Measurements from ENCODE around the gene HDLBP.

HDLBP gene

GRCh38 chr2:241274127-241274526 lies 41.3 kb downstream of the HDLBP start:
- DNase-seq, result no peak

DNA sequence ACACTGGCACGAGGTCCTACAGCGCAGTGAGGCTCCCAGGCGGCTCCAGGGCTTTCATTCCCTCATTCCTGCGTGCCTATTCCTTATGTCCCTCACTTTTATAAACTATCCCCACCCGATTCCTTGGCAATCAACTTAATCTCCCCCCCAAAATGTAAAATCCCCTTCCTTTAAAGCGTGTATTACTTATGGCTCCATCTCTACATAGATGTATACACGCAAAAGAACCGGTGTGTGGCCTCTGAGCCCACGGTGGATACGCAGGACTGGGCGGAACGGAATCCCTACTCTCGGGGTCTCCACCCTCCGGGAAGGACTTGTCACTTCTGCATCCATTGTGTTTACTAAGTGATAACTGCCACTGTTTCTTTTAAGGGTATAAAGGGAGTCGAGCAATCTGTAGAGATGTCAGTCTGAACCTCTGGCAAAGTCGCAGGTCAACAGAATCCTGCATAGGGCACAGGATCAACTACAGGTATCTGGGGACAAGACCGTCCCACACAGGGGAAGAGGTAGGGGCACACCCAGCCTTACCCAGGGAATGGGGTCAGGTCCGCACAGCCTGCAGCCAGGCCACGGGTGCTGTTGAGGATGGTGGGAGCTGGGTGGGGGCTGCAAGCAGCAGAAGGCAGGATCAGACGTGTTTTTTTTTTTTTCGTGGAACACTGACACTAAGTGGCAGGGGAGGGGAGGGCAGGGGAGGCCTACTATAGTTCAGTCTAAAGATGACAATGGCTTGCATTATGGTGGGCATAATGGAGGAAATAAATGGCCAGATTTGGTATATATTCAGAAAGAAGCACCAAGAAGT lies 42.1 kb downstream of the HDLBP start:
- DNase-seq, result no peak

DNA sequence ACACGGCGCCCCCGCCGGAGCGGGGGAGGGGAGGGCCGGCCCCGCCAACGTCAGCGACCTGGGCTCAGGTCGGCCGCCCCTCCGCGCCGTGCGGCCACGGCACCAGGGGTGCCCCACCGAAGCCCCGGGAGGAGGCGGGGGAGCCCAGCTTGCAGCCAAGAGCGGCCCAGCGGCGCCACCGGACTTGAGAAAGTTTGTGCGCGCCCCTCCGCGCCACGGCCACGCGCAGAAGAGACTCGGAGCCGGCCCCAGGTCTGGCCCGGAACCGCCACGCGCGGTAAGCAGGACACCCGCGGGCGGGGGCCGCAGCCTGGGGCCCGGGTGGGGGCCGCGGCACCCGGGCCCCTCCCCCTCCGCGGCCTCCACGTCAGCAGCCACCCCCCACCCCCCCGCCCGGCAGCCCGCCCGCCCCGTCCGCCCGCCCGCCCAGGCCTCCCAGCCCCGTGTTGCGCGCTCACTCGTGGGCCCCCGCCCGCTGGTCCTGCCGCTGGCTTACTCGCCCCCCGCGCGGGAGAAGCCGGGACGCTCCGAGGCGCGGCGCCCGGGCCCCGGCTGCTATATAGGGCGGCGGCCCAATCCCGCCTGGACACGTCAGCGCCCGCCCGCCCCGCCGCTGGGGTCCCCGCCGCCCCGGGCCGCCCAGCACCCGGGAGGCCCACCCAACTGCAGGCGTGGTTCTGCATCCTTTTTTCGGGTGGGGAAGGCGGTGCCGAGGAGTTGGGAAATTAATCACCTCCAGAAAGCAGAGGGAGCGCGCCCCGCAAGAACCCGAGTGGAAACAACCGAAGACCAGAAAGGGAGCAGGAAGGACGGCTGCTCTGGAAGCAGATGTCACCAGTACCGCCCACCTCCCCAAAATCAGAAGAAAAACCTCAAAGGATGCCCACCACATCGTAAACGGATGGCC lies 42.9 kb downstream of the HDLBP start:
- DNase-seq, result peak; percentile 87

GRCh38 chr2:241271706-241272302 lies 43.7 kb downstream of the HDLBP start:
- DNase-seq, result peak; percentile 90

DNA sequence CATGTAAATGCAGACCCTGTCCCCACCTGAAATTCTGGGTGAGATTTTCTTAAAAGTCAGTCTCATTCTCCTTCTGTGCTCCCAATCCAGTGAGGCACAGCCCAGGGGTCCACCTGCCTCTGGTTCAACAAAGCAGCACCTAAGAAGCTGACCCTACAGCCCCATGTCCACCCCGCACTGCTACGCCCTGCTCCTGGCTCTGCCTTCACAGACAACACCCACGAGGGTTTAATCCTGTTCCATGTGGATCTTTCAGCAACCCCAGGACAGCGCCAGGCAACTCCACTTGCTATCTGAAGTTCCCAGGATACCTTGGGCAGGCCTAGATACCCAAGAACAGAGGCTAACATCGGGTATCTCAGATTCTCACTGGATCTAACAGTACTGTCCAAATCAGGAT lies 44.9 kb downstream of the HDLBP start:
- DNase-seq, result no peak

- no peak for DNase-seq
Measured at GRCh38 chr2:241269707-241270520, 45.6 kb downstream of the HDLBP start.

- no peak for DNase-seq
Measured at GRCh38 chr2:241268716-241269445, 46.6 kb downstream of the HDLBP start.

- DNase-seq, result no peak
Measured at GRCh38 chr2:241268306-241268705, 47.2 kb downstream of the HDLBP start.

GRCh38 chr2:241267249-241268067 lies 48.0 kb downstream of the HDLBP start:
- no peak for DNase-seq

GRCh38 chr2:241265506-241265905 lies 50.0 kb downstream of the HDLBP start:
- no peak for DNase-seq

DNA sequence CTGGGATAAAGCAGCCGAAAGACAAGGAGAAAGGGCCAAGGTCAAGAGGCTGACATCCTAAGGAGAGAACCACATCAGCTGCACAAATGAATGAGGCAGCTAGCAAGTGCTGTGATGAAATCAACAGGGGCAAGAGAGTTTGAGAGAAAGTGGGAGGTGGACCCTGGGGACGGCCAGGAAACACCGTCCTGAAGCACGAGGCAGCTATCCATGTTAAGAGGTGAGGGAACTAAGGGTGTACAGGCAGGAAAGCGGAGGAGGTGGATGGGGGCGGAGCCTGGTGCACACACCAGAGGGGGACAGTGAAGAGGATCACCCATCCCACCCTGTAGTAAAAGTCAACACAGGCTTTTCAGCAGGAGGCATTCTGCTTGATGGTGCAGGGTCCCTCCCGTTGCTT lies 52.4 kb downstream of the HDLBP start:
- DNase-seq, result no peak

DNA sequence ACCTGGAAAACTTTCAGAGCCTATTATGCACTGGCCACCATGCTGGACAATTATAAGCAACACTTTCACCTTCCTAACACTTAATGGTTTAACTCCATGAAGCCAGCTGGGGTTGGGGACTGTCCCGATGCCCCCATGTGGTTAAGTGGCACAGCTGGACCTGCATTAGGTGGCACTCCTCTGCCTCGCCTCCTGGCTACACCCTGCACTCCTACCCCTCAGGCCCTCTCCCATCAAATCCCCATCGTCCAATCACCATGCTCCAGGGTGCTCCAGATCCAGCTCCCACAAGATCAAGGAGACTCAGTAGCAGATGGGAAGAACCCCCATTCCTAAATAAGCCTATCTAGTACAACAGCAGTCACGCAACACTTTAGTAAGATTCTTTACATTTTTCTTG lies 53.8 kb downstream of the HDLBP start:
- no peak for DNase-seq

DNA sequence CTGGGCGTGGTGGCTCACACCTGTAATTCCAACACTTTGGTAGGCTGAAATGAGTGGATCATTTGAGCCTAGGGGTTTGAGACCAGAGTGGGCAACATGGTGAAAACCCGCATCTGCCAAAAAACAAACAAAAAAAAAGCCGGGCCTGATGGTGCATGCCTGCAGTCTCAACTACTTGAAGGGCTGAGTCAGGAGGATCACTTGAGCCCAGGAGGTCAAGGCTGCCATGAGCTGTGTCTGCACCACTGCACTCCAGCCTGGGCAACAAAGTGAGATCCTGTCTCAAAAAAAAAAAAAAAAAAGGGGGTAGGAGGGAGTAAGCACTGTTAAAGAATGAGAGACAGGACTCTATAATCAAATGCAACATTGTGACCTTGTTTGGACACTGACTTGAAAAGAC lies 54.6 kb downstream of the HDLBP start:
- DNase-seq, result no peak

- no peak for DNase-seq
Measured at GRCh38 chr2:241258505-241259280, 56.8 kb downstream of the HDLBP start.

GRCh38 chr2:241257419-241258032 lies 57.9 kb downstream of the HDLBP start:
- no peak for DNase-seq

DNA sequence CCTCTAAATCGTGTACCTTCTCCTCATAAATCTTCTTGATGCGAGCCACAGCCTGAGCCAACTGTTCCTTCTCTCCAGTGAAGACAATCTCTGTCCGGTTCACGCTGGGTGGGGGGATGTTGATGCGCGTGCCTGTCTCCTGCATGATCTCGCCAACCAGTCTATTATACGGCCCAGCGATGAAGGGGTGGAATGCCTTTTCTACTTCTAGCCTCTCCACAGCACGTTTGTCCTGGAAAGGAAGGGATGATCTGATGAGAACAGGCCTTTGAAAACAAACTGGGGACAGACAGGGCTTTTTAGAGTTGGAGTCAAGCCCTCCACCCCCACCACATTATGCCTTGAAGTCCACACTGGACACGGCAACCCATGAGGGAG lies 59.3 kb downstream of the HDLBP start:
- DNase-seq, result no peak

DNA sequence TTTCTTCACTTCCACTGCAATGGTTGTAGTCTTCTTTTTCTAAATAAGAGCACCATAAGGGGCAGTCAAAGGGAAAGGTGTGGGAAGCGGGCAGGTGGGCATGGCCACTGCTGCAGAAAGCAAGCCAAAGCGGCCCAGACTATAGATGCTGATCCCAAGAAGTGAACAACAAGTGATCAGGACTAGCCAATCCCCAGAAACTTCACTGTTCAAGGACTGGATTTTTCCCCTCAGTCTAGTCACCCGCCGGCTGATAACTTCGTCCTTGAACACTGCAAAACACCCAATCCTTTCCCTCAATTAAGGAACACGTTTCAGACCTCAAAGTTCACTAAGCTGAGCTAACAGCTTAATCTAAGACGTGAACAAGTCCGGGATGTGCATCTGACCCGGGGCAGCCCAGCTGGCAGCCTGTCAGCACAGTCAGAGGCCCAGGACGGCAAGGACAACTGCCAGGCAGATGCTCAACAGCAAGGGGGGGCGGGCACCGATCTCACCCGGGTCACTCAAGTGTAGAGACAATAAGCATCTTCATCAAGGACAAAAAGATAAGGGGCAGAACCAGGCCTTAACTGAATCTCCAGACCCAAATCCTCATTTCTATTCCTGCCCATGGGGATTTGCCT lies 59.8 kb downstream of the HDLBP start:
- DNase-seq, result no peak

DNA sequence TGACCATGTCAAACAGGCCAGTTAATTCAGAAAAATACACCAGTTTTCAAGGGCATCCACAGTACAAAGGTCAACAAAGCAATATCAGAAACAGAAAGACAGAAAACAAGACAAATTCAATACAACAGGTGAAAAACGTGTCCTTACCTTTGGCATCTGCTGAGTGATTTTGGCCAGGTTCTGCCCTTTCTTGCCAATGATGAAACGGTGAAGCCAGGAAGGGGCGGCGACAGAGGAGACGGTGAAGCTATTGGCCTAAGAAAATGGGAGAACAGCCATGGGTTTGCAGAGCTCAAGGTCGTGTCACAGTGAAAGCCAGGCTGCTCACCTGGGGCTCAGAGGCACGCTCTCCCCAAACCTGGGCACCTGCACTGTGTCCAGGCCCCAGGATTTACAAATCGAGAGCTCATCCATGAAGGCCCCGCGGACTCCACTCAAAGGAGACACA lies 60.5 kb downstream of the HDLBP start:
- no peak for DNase-seq

GRCh38 chr2:241252778-241253475 lies 62.5 kb downstream of the HDLBP start:
- no peak for DNase-seq

Measured in right forelimb (tissue), 1 donor.